ENCODE results near the gene SCRT2.
"Not testable (repeated sequence)": the region's sequence is repeated elsewhere in the genome, so short reads cannot be mapped to it uniquely, and the experiment has no call there.

The SCRT2 gene

GRCh38 chr20:650954-651353, 24.6 kb downstream of the SCRT2 start:
- DNase-seq: no peak

GRCh38 chr20:650281-650680, 25.3 kb downstream of the SCRT2 start:
- no peak for DNase-seq

GRCh38 chr20:647479-648019, 28.1 kb downstream of the SCRT2 start:
- no peak for DNase-seq

GRCh38 chr20:646868-647233, 28.8 kb downstream of the SCRT2 start:
- no peak for DNase-seq

GRCh38 chr20:646107-646867, 29.3 kb downstream of the SCRT2 start:
- no peak for DNase-seq

- DNase-seq: peak; percentile 71
Measured at GRCh38 chr20:645318-646106, 30.1 kb downstream of the SCRT2 start.

GRCh38 chr20:644692-645317, 30.8 kb downstream of the SCRT2 start:
- DNase-seq: no peak

GRCh38 chr20:642398-643174, 33.0 kb downstream of the SCRT2 start:
- no peak for DNase-seq

GRCh38 chr20:642013-642397, 33.6 kb downstream of the SCRT2 start:
- not testable (repeated sequence) for DNase-seq

- DNase-seq: no peak
Measured at GRCh38 chr20:641516-641875, 34.1 kb downstream of the SCRT2 start.

GRCh38 chr20:640674-641515, 34.7 kb downstream of the SCRT2 start:
- DNase-seq: no peak

- DNase-seq: no peak
Measured at GRCh38 chr20:638579-638978, 37.0 kb downstream of the SCRT2 start.

GRCh38 chr20:637559-637958, 38.0 kb downstream of the SCRT2 start:
- DNase-seq: no peak

- no peak for DNase-seq
Measured at GRCh38 chr20:635893-636338, 39.7 kb downstream of the SCRT2 start.

- DNase-seq: no peak
Measured at GRCh38 chr20:635028-635892, 40.3 kb downstream of the SCRT2 start.

- DNase-seq: no peak
Measured at GRCh38 chr20:634148-634925, 41.3 kb downstream of the SCRT2 start.

GRCh38 chr20:631101-631500, 44.5 kb downstream of the SCRT2 start:
- no peak for DNase-seq

- no peak for DNase-seq
Measured at GRCh38 chr20:626579-626978, 49.0 kb downstream of the SCRT2 start.

- no peak for DNase-seq
Measured at GRCh38 chr20:625360-625932, 50.2 kb downstream of the SCRT2 start.

- DNase-seq: no peak
Measured at GRCh38 chr20:623704-624103, 51.9 kb downstream of the SCRT2 start.
